Stimulated activated naive B cell treated with anti-CD40 and anti-IgM and Interleukin-4, amounts not matched to agents 10 μg/mL and 1 μg/mL and 100 μg/mL, for 72 hours (primary cell): Measurements from ENCODE around the gene SARDH.

Experiments used
- ATAC-seq, 2 donors: fragments of 150-1000 bp; cut with Tn5 transposase; replicated peaks; 2 replicates each; pipeline ENCODE4 v1.10.0; 2021; ENCODE audit warnings: moderate library complexity in 1 of 2
- DNase-seq: peaks from one replicate; pipeline ENCODE4 v3.0.0; 2021
- H3K27ac Mint-ChIP-seq: one replicate; pipeline ENCODE4 v1.8.0; 2022; ENCODE audit warnings: mild to moderate bottlenecking, mixed read lengths
- H3K27me3 Mint-ChIP-seq, 2 donors: one replicate each; pipeline ENCODE4 v1.8.0; 2022; ENCODE audit warnings: mixed read lengths in 2 of 2
- H3K36me3 Mint-ChIP-seq, 2 donors: one replicate each; pipeline ENCODE4 v1.8.0; 2022; ENCODE audit warnings: mixed read lengths in 2 of 2, mild to moderate bottlenecking in 1 of 2
- H3K4me1 Mint-ChIP-seq, 2 donors: one replicate each; pipeline ENCODE4 v1.8.0; 2022; ENCODE audit warnings: mixed read lengths in 2 of 2, mild to moderate bottlenecking in 1 of 2
- H3K4me3 Mint-ChIP-seq, 2 donors: one replicate each; pipeline ENCODE4 v1.8.0; 2022; ENCODE audit warnings: mild to moderate bottlenecking in 2 of 2, mixed read lengths in 2 of 2, moderate library complexity in 1 of 2
- H3K9me3 Mint-ChIP-seq, 2 donors: one replicate each; pipeline ENCODE4 v1.8.0; 2022; ENCODE audit warnings: mixed read lengths in 2 of 2, mild to moderate bottlenecking in 1 of 2

Gene SARDH

DNA sequence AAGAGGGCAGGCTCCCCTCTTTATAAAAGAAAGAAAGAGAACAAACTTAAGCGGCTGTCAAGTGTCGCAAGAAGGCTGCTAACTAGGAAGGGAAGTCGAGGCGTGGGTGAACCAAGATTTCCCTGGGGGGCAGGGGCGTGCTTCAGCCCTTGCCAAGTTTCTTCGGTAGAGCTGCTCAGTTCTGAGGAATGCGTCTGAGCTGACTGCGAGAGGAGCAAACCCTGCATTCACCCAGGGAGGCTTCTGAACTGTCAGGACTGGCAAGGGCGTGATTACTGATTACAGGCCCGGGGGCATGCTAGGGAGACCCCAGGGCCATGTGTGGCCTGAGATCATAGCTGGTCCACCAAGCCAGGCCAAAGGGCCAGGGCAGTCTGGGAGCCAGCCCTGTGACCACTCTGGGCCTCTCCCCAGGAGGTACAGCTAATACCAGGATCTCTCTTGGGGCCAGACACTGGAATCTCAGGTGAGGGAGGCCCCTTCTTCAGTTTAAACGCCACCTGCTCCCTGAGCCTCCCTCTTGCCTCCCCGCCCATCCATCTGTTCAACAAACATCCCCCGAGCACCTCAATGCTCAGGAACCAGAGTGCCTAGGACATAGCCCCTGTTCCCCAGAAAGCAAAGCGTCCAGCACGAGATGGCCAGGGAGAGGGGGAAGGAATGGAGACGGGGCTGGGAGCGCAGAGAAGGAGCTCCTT, 30.9 kb downstream of the SARDH start:
- H3K9me3 Mint-ChIP-seq: no peaks in the 10 kb centered on the region
- peaks cover 20 to 22% of the 10 kb centered on the region in 2 donors for H3K27me3 Mint-ChIP-seq
- ATAC-seq (peak; percentile 57 to 64), DNase-seq (no peak)
- no peaks in the 10 kb centered on the region for H3K36me3 Mint-ChIP-seq
- no peak overlapping the region for H3K4me3 Mint-ChIP-seq
- no peak overlapping the region for H3K27ac Mint-ChIP-seq
- H3K4me1 Mint-ChIP-seq: peaks cover 19 to 27% of the 10 kb centered on the region in 2 donors

DNA sequence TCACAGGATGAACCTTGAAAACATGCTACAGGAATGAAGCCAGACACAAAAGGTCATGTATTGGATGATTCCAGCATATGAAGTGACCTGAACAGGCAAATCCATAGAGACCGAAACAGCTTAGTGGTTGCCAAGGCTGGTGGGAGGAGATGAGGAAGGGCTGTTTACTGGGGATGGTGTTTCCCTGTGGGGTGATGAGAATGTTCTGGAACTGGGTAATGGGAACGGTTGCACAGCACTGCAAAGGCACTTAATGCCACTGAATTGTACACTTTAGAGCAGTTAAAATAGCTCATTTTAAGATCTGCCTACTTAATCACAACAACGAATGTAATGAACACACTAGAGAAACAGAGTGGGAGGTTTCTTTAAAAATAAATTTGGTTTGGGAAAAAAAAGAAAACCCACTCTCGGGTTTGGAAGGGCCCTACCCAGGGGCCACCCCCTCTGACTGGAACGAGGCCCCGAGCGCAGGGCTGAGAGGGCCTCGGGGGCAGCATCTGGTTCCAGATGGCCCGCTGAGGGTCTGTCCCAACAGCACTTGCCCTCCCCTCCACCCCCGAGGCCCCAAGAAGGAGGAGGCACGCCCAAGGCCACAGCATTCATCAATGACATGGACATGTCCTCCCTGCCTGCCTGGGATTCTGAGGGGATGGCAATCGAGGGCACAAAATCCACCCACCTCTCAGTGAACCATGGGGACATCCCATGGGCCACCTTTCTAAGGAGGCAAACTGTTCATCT, 31.7 kb downstream of the SARDH start:
- DNase-seq: no peak
- no peak overlapping the region for H3K27ac Mint-ChIP-seq
- no peaks in the 10 kb centered on the region for H3K36me3 Mint-ChIP-seq
- H3K4me1 Mint-ChIP-seq: peaks cover 23 to 34% of the 10 kb centered on the region in 2 donors
- ATAC-seq: no peak
- H3K27me3 Mint-ChIP-seq: peaks cover 25 to 29% of the 10 kb centered on the region in 2 donors
- no peaks in the 10 kb centered on the region for H3K9me3 Mint-ChIP-seq
- H3K4me3 Mint-ChIP-seq: no peak overlapping the region

DNA sequence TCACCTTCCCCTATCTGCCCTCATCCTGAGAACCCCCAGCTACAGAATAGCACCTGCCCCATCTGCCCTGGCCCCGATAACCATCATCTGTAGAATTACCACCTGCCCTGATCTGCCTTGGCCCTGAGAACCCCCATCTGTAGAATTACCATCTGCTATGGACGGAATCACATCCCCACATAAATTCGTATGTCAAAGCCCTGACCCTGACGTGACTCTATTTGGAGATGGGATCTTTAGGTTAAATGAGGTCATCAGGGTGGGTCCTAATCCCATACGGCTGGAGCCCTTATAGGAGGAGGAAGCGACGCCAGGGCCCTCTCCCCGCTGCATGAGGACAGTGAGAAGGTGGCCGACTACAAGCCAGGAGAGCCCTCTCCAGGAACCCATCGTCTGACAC, 32.6 kb downstream of the SARDH start:
- Mint-ChIP-seq H3K36me3 (no peaks in the 10 kb centered on the region), H3K4me3 (no peak overlapping the region), H3K27me3 (peaks cover 31 to 37% of the 10 kb centered on the region in 2 donors), H3K27ac (no peak overlapping the region), H3K9me3 (no peaks in the 10 kb centered on the region), H3K4me1 (peaks cover 27 to 41% of the 10 kb centered on the region in 2 donors)
- DNase-seq (no peak), ATAC-seq (no peak)

DNA sequence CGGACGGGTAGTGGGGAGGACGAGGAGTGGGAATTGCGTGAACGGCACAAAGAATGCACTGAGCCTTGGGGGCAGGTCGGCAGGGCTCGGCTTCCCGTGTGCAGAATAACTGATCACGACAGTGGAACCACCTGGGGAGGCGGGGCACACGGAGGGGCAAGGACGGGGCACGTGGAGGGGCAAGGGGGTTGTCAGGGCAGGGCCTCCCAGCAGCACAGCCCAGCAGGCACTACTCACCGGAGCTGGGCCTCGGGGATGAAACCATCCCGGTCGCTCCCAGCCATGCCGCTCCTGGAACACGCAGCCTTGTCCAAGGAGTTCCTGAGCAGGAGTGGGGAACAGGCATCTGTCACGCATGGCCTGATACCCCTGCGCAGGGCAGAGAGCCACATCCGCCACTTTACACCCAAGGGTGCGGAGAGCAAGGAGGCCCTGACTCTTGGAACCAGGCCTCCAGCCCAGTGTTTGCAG, 33.4 kb downstream of the SARDH start:
- no peak overlapping the region for H3K27ac Mint-ChIP-seq
- peaks cover 27 to 41% of the 10 kb centered on the region in 2 donors for H3K4me1 Mint-ChIP-seq
- ATAC-seq (no peak), DNase-seq (no peak)
- H3K27me3 Mint-ChIP-seq: peaks cover 32 to 38% of the 10 kb centered on the region in 2 donors
- H3K9me3 Mint-ChIP-seq: no peaks in the 10 kb centered on the region
- H3K4me3 Mint-ChIP-seq: no peak overlapping the region
- H3K36me3 Mint-ChIP-seq: no peaks in the 10 kb centered on the region

DNA sequence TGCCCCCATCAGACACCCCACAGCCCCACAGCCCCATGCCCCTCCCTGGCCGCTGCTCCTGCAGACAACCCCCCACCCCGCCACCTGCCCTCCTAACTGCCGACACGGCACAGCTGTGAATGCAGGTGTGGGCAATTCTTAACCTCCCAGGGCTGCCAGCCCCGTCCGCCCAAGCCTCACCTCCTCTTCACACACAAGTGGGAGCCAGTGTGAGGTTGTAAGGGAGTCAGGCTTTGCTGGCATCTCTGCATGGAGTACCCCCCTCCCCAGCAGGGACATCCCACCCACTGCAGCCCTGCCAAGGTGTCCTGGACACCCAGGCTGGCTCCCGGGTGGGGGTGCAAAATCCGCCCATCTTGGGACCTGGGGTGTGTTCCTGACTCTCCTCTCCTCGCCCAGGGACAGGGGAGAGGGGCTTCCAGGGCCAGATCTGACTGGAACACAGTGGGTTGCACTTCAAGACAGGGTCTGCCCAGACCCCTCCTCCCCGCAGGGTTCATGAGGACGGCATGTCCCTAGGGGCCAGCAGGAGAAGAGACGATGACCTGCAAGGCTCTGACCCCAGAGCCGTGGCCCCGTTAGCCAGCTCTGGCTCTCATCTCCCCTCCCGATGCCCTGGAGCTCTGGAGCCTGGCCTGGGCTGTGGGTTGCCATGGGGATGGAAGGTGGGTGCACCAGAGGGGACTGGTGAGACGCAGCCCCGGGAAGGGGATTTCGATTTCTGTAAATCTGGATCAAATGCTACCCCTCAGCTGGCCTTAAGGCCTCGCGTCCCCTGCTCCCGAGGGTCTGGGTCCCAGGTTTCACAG, 34.4 kb downstream of the SARDH start:
- Mint-ChIP-seq H3K27ac (no peak overlapping the region), H3K4me1 (peaks cover 21 to 34% of the 10 kb centered on the region in 2 donors), H3K27me3 (peaks cover 33 to 40% of the 10 kb centered on the region in 2 donors), H3K9me3 (no peaks in the 10 kb centered on the region), H3K4me3 (no peak overlapping the region), H3K36me3 (no peaks in the 10 kb centered on the region)
- ATAC-seq (no peak), DNase-seq (no peak)

DNA sequence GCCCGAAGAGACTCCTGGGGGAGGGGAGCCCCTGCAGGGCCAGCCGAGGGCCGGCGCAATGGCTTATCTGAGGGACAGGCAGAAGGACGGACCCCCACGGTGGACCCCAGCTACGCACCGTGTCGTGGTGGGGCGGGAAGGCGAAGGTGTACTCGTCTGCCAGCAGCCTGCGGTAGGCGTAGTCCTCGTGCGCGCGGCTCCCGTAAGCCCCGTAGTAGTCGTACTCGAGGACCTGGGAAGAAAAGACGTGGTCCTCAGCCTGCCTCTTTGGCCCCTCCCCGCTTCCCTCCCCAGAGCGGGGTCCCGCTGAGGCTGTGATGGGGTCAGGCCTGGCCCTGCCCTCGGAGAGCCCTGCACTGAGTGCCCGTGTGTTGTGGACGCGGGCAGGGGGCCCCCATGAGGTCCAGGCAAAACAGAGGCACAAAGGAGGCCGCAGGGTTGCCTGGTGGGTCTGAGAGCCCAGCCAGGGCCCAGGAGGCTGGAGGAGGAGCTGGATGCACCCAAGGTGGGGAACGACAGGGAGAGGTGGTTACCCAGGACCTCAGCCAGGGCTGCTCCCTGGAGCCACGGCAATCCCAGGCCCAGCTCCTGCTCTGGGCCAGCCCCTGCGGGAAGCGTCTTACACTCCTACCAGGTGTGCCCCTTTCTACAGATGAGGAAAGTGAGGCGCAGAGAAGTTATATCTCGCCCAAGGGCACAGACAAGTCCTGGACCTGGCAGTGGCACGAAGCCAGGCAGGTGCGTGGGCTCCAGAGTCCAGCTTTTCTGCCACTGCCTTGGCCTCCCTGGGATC, 35.2 kb downstream of the SARDH start:
- Mint-ChIP-seq H3K4me3 (peak overlapping the region; percentile 32 to 77), H3K27ac (no peak overlapping the region)
- DNase-seq: no peak

DNA sequence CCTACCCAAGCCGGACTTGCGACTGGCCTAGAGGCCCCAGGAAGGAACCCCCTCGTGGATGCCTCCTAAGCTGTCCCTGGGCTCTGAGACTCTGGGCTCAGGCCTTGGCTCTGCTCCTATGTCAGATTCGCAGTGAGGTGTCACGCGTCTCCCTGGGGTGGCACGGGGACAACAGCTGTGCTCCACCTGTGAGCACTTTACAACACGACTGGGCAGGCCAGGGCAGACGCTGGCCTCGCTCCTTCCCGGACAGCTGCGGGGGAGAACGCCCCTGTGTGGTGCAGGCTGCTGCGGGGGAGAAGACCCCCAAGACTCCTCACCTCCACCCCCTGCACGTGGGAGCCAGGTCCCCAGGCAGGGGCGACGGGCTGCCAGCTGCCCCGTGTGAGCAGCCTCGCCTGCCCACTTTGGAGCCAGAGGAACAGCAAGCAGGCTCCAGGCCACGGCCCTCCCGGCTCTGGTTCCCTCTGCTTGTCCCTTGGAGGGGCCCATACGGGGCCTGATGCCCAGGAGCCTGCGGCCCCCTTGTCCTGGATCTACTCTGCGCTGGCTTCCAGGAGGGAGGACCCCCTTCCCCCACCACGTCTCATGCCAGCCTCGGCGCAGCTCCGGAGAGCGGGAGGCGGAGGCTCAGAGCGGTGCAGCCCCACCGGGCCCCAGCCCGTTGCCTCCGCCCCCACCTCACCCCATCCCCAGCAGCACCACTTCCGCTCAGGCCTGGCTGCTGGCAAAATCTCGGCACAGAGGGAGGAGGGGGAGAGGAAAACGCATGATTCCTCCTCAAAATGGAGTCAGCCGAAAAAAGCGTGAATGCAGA, 36.0 kb downstream of the SARDH start:
- Mint-ChIP-seq H3K4me1 (peaks cover 18 to 28% of the 10 kb centered on the region in 2 donors), H3K4me3 (peak overlapping the region; percentile 32 to 77), H3K36me3 (no peaks in the 10 kb centered on the region), H3K27ac (no peak overlapping the region), H3K27me3 (peaks cover 41 to 45% of the 10 kb centered on the region in 2 donors), H3K9me3 (no peaks in the 10 kb centered on the region)
- ATAC-seq: peak; percentile 62 to 72
- DNase-seq: no peak

More for the DNA sequence above, 35.2 kb downstream of the SARDH start:
- peaks cover 21 to 34% of the 10 kb centered on the region in 2 donors for H3K4me1 Mint-ChIP-seq
- H3K9me3 Mint-ChIP-seq: no peaks in the 10 kb centered on the region
- peaks cover 37 to 45% of the 10 kb centered on the region in 2 donors for H3K27me3 Mint-ChIP-seq
- peak in 1 of 2 donors; percentile 20 for ATAC-seq
- no peaks in the 10 kb centered on the region for H3K36me3 Mint-ChIP-seq

DNA sequence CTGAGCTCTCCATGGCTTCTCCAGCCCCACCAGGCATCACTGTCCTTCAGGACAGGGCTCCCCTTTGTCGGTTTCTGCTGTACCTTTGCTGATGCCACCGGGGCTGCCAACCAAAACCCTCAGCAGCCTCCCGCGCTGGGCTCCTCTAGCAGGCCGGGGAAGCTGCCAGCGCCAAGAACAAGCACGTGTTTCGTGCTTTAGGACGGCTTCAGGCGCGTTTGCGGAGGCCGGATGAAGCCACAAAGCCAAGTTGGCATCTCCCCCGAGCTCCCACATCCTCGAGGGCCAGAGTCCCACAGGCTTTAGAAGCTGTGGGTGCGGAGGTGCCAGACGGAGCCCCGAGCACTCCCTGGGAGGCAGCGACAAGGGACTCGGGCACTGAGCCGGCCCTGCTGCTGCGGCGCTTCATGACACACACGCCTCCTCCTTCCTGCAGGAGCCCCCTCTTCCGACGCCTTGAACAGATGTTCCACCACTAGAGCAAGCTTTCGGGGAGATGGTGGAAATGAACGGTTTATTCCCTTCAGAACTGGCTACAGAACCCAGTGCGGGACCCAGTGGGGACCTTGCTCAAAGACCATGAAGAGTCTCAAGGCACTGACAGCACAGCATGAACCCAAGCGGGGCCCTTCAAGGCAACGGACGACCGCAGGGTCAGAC, 36.7 kb downstream of the SARDH start:
- H3K9me3 Mint-ChIP-seq: no peaks in the 10 kb centered on the region
- peaks cover 16 to 24% of the 10 kb centered on the region in 2 donors for H3K4me1 Mint-ChIP-seq
- H3K27ac Mint-ChIP-seq: no peak overlapping the region
- DNase-seq (no peak), ATAC-seq (peak; percentile 30 to 35)
- peaks cover 45 to 48% of the 10 kb centered on the region in 2 donors for H3K27me3 Mint-ChIP-seq
- peak overlapping the region in 1 of 2 donors; percentile 41 for H3K4me3 Mint-ChIP-seq
- H3K36me3 Mint-ChIP-seq: no peaks in the 10 kb centered on the region

DNA sequence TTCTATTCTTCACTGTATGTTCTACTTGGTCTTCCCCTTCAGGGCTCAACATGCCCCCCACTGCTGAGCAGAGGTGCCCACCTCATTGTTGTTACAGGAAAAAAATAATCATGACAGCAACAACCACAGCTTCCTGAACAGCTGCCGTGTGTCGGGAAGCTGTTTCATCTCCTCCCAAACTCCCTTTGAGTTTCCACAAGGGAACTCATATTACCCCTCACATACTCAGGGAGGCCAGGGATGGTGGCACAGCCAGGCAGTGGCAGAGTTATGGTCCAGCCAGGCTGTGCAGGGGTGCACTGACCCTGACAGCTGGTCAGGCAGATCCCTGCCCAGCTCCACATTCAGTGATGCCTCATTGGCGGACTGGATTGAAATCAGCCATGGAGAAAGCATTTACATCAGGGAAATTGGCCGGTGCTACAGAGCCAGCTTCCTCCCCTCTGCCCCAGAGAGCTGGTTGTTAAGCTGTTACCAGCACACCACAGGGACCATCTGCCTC, 37.3 kb downstream of the SARDH start:
- ATAC-seq (peak in 1 of 2 donors; percentile 15), DNase-seq (no peak)
- Mint-ChIP-seq H3K4me1 (peaks cover 14 to 24% of the 10 kb centered on the region in 2 donors), H3K27ac (no peak overlapping the region), H3K27me3 (peaks cover 47% of the 10 kb centered on the region in 2 donors), H3K36me3 (no peaks in the 10 kb centered on the region), H3K9me3 (no peaks in the 10 kb centered on the region), H3K4me3 (no peak overlapping the region)

DNA sequence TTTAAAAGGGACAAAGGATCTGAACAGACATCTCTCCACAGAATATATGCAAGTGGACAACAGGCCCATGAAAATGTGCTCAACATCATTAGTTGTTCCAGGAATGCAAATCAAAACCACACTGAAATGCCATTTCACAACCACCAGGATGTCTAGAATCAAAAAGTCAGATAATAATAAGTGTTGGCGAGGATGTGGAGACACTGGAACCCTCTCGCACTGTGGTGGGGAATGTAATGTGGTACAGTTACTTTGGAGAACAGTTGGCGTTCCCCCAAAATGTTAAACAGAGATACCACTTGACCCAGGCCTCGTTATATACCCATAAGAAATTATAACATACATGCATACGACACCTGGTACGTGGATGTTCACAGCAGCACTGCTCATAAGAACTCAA, 38.6 kb downstream of the SARDH start:
- Mint-ChIP-seq H3K4me1 (peaks cover 14 to 24% of the 10 kb centered on the region in 2 donors), H3K36me3 (no peaks in the 10 kb centered on the region), H3K27ac (no peak overlapping the region), H3K4me3 (no peak overlapping the region), H3K9me3 (no peaks in the 10 kb centered on the region), H3K27me3 (peaks cover 53 to 55% of the 10 kb centered on the region in 2 donors)
- ATAC-seq: no peak
- no peak for DNase-seq

DNA sequence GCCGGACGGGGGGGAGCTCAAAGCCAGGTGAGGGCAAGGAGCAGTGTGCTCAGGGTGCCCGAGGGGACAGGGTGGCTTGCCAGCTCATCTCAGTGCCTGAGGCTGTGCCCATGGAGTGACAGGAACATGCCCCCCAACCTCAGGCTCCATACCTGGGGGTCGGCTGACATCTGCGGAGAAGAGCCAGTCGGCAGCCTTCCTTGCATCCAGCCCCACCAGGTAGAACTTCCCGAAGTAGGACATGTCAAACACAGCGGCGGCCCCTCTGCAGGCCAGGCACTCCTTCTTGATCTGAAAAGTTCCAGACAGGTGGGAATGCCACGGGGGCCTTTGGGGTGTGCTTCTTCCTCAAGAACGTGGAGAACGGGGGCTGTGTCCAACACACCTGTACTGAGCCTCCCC, 42.1 kb downstream of the SARDH start:
- Mint-ChIP-seq H3K27me3 (peaks cover 38 to 42% of the 10 kb centered on the region in 2 donors), H3K27ac (no peak overlapping the region), H3K4me1 (peaks cover 2 to 4% of the 10 kb centered on the region in 2 donors), H3K9me3 (no peaks in the 10 kb centered on the region), H3K4me3 (no peak overlapping the region), H3K36me3 (no peaks in the 10 kb centered on the region)
- ATAC-seq (no peak), DNase-seq (no peak)

DNA sequence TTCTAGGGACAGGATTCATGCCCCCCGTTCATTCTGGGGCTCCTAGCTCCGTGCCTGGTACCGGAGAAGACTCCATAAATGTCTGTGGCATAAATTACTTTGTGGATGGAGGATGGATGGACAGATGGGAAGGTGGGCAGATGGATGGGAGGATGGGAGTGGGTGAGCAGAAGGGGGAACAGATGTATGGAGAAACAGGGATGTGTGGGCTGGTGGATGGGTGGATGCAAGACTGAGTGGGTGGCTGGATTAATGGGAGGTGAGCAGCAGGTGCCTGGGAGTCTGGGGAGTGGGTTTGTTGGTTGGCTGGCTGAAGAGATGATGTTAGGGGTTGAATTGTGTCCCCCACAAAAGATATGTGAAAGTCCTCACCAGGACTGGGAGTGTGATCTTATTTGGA, 43.5 kb downstream of the SARDH start:
- no peak overlapping the region for H3K27ac Mint-ChIP-seq
- H3K9me3 Mint-ChIP-seq: no peaks in the 10 kb centered on the region

More for the DNA sequence above, 43.5 kb downstream of the SARDH start:
- H3K4me1 Mint-ChIP-seq: no peaks in the 10 kb centered on the region
- H3K27me3 Mint-ChIP-seq: peaks cover 32 to 36% of the 10 kb centered on the region in 2 donors
- ATAC-seq: no peak
- H3K4me3 Mint-ChIP-seq: no peak overlapping the region
- DNase-seq: no peak
- H3K36me3 Mint-ChIP-seq: no peaks in the 10 kb centered on the region
